ENCODE data around the gene PAIP2B. TPM values are rescaled to one million over a fixed set of nuclear protein-coding genes. Genes with fewer than 3 reads are reported as not detected.

The PAIP2B gene
- total RNA-seq, 1 donor from 2014 or later = 2.9 TPM

DNA sequence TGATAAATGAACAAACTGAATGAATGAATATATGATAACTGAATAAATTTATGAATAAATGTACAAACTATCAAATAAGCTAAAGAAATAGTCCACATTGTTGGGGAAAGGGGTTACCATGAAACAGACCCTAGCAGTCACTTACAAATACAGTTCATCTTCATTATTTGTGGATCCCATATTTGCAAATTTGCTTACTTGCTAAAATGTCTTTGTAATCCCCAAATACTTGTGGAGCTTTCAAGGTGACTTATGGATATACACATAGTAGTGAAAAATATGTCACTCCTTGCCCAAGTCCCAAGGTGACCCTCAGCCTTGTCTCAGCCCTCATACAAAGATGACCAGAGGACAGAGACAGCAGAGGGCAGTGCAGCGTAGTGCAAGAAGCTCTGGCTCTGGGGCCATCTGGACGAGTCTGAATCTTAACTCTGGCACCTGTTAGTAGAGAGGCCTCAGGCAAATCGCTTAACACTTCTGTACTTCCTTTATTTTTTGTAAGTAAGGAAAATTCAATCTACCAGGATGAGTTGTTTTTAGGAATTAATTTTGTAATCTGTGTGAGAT, 3.1 kb downstream of the PAIP2B start:
- Mint-ChIP-seq H3K9me3 (ENCODE audit: unreplicated experiment) (no peaks in the 10 kb centered on the region), H3K27me3 (ENCODE audit: unreplicated experiment) (peaks cover 2% of the 10 kb centered on the region), H3K4me3 (ENCODE audit: unreplicated experiment) (no peak overlapping the region), H3K36me3 (ENCODE audit: low read depth, unreplicated experiment) (peaks cover 3% of the 10 kb centered on the region), H3K27ac (ENCODE audit: unreplicated experiment) (no peak overlapping the region), H3K4me1 (ENCODE audit: unreplicated experiment) (peaks cover 16% of the 10 kb centered on the region)
- TF ChIP-seq CTCF (IDR thresholded peaks at IDR 0.05; ENCODE audit: unreplicated experiment) = no peak
- DNase-seq (ENCODE audit: low spot score) = peak; percentile 56

GRCh38 chr2:71220743-71221142, 6.2 kb downstream of the PAIP2B start:
- no peak for TF ChIP-seq CTCF (IDR thresholded peaks at IDR 0.05; ENCODE audit: unreplicated experiment)
- no peak for DNase-seq (ENCODE audit: low spot score)
- no peak overlapping the region for H3K27ac Mint-ChIP-seq (ENCODE audit: unreplicated experiment)

DNA sequence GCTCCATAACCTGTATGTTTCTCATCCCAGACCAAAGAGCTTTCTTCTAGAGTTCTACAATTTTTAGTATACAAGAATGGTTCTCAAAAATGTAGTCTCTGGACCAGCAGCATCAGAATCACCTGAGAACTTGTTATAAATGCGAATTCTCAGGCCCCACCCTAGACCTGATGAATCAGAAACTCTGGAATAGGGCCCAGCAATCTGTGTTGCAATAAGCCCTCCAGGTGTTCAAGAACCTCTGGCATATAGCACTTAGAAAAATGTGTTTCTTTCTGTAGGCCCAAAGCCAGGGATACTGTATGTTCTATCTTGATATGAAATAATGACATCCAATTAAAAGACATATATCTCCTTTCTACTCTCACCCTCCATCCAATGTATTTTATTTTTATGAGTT, 10.4 kb downstream of the PAIP2B start:
- Mint-ChIP-seq H3K9me3 (ENCODE audit: unreplicated experiment) (no peaks in the 10 kb centered on the region), H3K27ac (ENCODE audit: unreplicated experiment) (no peak overlapping the region), H3K36me3 (ENCODE audit: low read depth, unreplicated experiment) (no peaks in the 10 kb centered on the region), H3K27me3 (ENCODE audit: unreplicated experiment) (no peaks in the 10 kb centered on the region), H3K4me1 (ENCODE audit: unreplicated experiment) (no peaks in the 10 kb centered on the region), H3K4me3 (ENCODE audit: unreplicated experiment) (no peak overlapping the region)
- no peak for DNase-seq (ENCODE audit: low spot score)
- TF ChIP-seq CTCF (IDR thresholded peaks at IDR 0.05; ENCODE audit: unreplicated experiment) = no peak

More at GRCh38 chr2:71220743-71221142, 6.2 kb downstream of the PAIP2B start:
- Mint-ChIP-seq H3K27me3 (ENCODE audit: unreplicated experiment) (no peaks in the 10 kb centered on the region), H3K9me3 (ENCODE audit: unreplicated experiment) (no peaks in the 10 kb centered on the region), H3K4me1 (ENCODE audit: unreplicated experiment) (peaks cover 7% of the 10 kb centered on the region), H3K4me3 (ENCODE audit: unreplicated experiment) (no peak overlapping the region), H3K36me3 (ENCODE audit: low read depth, unreplicated experiment) (no peaks in the 10 kb centered on the region)

DNA sequence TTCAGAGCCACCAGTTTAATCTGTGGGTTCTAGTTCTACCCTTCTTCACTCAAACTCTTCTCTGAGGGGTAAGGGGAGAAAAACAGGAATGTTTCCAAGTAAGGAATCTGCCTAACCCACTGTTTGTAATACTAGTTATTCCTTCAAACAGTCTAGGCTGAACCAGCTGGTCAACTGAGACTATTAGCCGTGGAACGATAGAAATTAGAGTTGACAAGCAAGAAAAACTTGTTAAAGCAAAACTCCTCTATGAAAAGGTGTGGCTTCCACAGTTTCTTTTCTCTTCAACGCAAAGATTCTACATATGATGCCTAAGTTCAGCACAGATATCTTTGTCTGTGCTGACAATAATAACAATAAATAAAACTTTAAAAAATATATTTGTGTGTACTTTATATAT, 11.5 kb downstream of the PAIP2B start:
- H3K27me3 Mint-ChIP-seq (ENCODE audit: unreplicated experiment) = no peaks in the 10 kb centered on the region
- no peak overlapping the region for H3K4me3 Mint-ChIP-seq (ENCODE audit: unreplicated experiment)
- no peak for DNase-seq (ENCODE audit: low spot score)
- no peaks in the 10 kb centered on the region for H3K36me3 Mint-ChIP-seq (ENCODE audit: low read depth, unreplicated experiment)
- no peaks in the 10 kb centered on the region for H3K9me3 Mint-ChIP-seq (ENCODE audit: unreplicated experiment)
- H3K27ac Mint-ChIP-seq (ENCODE audit: unreplicated experiment) = no peak overlapping the region
- no peaks in the 10 kb centered on the region for H3K4me1 Mint-ChIP-seq (ENCODE audit: unreplicated experiment)
- TF ChIP-seq CTCF (IDR thresholded peaks at IDR 0.05; ENCODE audit: unreplicated experiment) = no peak

DNA sequence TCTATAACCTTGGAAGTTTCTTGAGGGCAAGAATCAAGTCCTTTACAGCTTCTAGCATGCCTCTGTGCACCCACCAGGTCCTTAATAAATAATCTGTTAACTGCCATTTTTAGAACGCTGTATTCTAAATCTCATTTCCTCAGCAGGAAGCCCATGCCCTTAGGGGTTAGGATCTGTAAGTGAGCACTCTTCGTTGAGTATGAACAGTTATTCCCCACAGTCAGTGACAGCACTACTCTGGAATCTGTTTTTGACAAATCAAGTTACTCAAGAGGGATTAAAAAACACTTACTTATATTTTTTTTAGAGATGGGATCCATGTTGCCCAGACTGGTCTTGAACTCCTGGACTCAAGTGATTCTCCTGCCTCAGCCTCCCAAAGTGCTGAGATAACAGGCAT, 14.6 kb downstream of the PAIP2B start:
- Mint-ChIP-seq H3K27ac (ENCODE audit: unreplicated experiment) (no peak overlapping the region), H3K4me1 (ENCODE audit: unreplicated experiment) (no peaks in the 10 kb centered on the region), H3K9me3 (ENCODE audit: unreplicated experiment) (no peaks in the 10 kb centered on the region), H3K36me3 (ENCODE audit: low read depth, unreplicated experiment) (no peaks in the 10 kb centered on the region), H3K27me3 (ENCODE audit: unreplicated experiment) (no peaks in the 10 kb centered on the region), H3K4me3 (ENCODE audit: unreplicated experiment) (no peak overlapping the region)
- no peak for TF ChIP-seq CTCF (IDR thresholded peaks at IDR 0.05; ENCODE audit: unreplicated experiment)
- DNase-seq (ENCODE audit: low spot score) = no peak
